Superior temporal gyrus (tissue), 1 donor: ENCODE results near the gene DHRS13.
A peak's percentile ranks its signal among the peaks of the same experiment; 100 is the strongest.
"Not testable (repeated sequence)": the region's sequence is repeated elsewhere in the genome, so short reads cannot be mapped to it uniquely, and the experiment has no call there.

ENCODE experiments used
- DNase-seq: peaks from one replicate; pipeline ENCODE4 v3.0.0-alpha.2; 2016; ENCODE audit errors: extremely low spot score

Gene DHRS13

GRCh38 chr17:28903546-28903841 lies 615 bp upstream of the DHRS13 start:
- not testable (repeated sequence) for DNase-seq

- DNase-seq, result no peak
These were observed 737 bp downstream of the DHRS13 start for GRCh38 chr17:28901866-28902818.

GRCh38 chr17:28900986-28901726 lies 1.7 kb downstream of the DHRS13 start:
- no peak for DNase-seq

GRCh38 chr17:28899212-28899815 lies 3.6 kb downstream of the DHRS13 start:
- DNase-seq, result no peak

GRCh38 chr17:28898527-28898955 lies 4.3 kb downstream of the DHRS13 start:
- DNase-seq, result no peak

GRCh38 chr17:28897769-28898526 lies 4.9 kb downstream of the DHRS13 start:
- peak; percentile 46 for DNase-seq

GRCh38 chr17:28896884-28897768 lies 5.8 kb downstream of the DHRS13 start, which contains the start of gene FLOT2:
Gene FLOT2, minus strand, starts transcription at chr17:28897733. Its CDS starts 159 bp downstream, at chr17:28897574.
- peak; percentile 44 for DNase-seq

GRCh38 chr17:28896491-28896883 lies 6.4 kb downstream of the DHRS13 start:
- DNase-seq, result peak; percentile 32

- no peak for DNase-seq
These were observed 7.0 kb downstream of the DHRS13 start for GRCh38 chr17:28895794-28896447.

- not testable (repeated sequence) for DNase-seq
These were observed 9.4 kb downstream of the DHRS13 start for GRCh38 chr17:28893248-28894183.

GRCh38 chr17:28892024-28892423 lies 10.9 kb downstream of the DHRS13 start:
- no peak for DNase-seq

- DNase-seq, result no peak
These were observed 11.7 kb downstream of the DHRS13 start for GRCh38 chr17:28891201-28891600.

- no peak for DNase-seq
These were observed 12.9 kb downstream of the DHRS13 start for GRCh38 chr17:28889996-28890395.

GRCh38 chr17:28888832-28889231 lies 14.0 kb downstream of the DHRS13 start:
- no peak for DNase-seq

- no peak for DNase-seq
These were observed 14.9 kb downstream of the DHRS13 start for GRCh38 chr17:28887871-28888471.

GRCh38 chr17:28885951-28886350 lies 16.9 kb downstream of the DHRS13 start:
- DNase-seq, result no peak

- peak; percentile 47 for DNase-seq
These were observed 17.5 kb downstream of the DHRS13 start for GRCh38 chr17:28885363-28885762.

GRCh38 chr17:28883967-28884702 lies 18.7 kb downstream of the DHRS13 start:
- DNase-seq, result no peak
